B cell (primary cell): ENCODE data around the gene PPP2R5A. TPM values are rescaled to one million over a fixed set of nuclear protein-coding genes. Genes with fewer than 3 reads are reported as not detected.

Source experiments
- ATAC-seq: fragments of 200-7000 bp; cut with Tn5 transposase; one replicate; pipeline ENCODE4 v1.10.0; 2021; ENCODE audit warnings: low read depth, mild to moderate bottlenecking, moderate number of reproducible peaks, moderate library complexity
- CTCF ChIA-PET: fragments of 350-600 bp; sonication (Branson Sonifier 250); formaldehyde crosslinking; loops from one replicate; lab custom pipeline; 2021; ENCODE audit warnings: antibody characterized with exemption, inconsistent platforms; lab: Charles Lee
- POLR2A ChIA-PET: fragments of 350-600 bp; sonication (Branson Sonifier 250); formaldehyde crosslinking; loops from one replicate; lab custom pipeline; 2021; ENCODE audit warnings: antibody characterized with exemption; lab: Charles Lee
- DNase-seq: peaks from one replicate; pipeline ENCODE4 v3.0.0; 2013
- H2AFZ ChIP-seq: 2 replicates; pipeline ENCODE4 v1.6.1; 2012; ENCODE audit warnings: mild to moderate bottlenecking, low read depth, low read length; ENCODE audit not compliant: insufficient read depth, poor library complexity, severe bottlenecking
- H3K27ac ChIP-seq, 2 donors: 1 replicate in 1 of 2; 2 replicates in 1 of 2; pipeline ENCODE4 v1.5.1; 2012 to 2013; ENCODE audit warnings: low read length in 2 of 2, mild to moderate bottlenecking in 2 of 2, moderate library complexity in 1 of 2
- H3K27me3 ChIP-seq, 4 experiments: fragments of 200-600 bp in 1 of 4; sonication (generic) in 1 of 4; replicated peaks in 1 of 4; 1 replicate in 2 of 4; 2 replicates in 2 of 4; pipeline versions ENCODE4 v1.6.1 to v1.7.0; 2013 to 2016; ENCODE audit warnings: low read length in 3 of 4, mild to moderate bottlenecking in 2 of 4, mixed read lengths in 1 of 4, moderate library complexity in 1 of 4; ENCODE audit not compliant: insufficient read depth in 4 of 4, control insufficient read depth in 3 of 4; ENCODE audit errors: control extremely low read depth in 1 of 4
- H3K36me3 ChIP-seq, 2 experiments: replicated peaks in 1 of 2; 1 replicate in 1 of 2; 2 replicates in 1 of 2; pipeline versions ENCODE4 v1.6.1 to v1.7.1; 2013; ENCODE audit warnings: low read length in 1 of 2; ENCODE audit not compliant: insufficient read depth in 2 of 2, control insufficient read depth in 1 of 2; ENCODE audit errors: control extremely low read depth in 1 of 2, extremely low read depth in 1 of 2
- H3K4me1 ChIP-seq, 2 donors: fragments of 200-600 bp in 1 of 2; sonication (generic) in 1 of 2; 1 replicate in 1 of 2; 2 replicates in 1 of 2; pipeline versions ENCODE4 v1.5.1 to v1.6.1; 2013 to 2017; ENCODE audit warnings: low read length in 2 of 2; ENCODE audit not compliant: control insufficient read depth in 2 of 2, insufficient read depth in 2 of 2
- H3K4me2 ChIP-seq: replicated peaks from 2 replicates; pipeline ENCODE3; 2012; ENCODE audit warnings: mild to moderate bottlenecking, low read depth, low read length; ENCODE audit not compliant: poor library complexity, severe bottlenecking
- H3K4me3 ChIP-seq, 5 experiments: fragments of 200-600 bp in 1 of 5; sonication (generic) in 1 of 5; 1 replicate in 3 of 5; 2 replicates in 2 of 5; pipeline versions ENCODE4 v1.5.1 to v1.7.0; 2011 to 2016; ENCODE audit warnings: low read length in 4 of 5, mild to moderate bottlenecking in 4 of 5, low read depth in 2 of 5, control low read depth in 1 of 5, moderate library complexity in 1 of 5; ENCODE audit not compliant: insufficient read depth in 1 of 5; ENCODE audit errors: control extremely low read depth in 1 of 5, extremely low read depth in 1 of 5
- H3K79me2 ChIP-seq: fragments of 200-600 bp; sonication (generic); one replicate; pipeline ENCODE4 v1.6.0; 2016; ENCODE audit warnings: low read length; ENCODE audit not compliant: control insufficient read depth, insufficient read depth
- H3K9ac ChIP-seq: fragments of 200-600 bp; sonication (generic); 2 replicates; pipeline ENCODE4 v1.6.1; 2017; ENCODE audit warnings: mild to moderate bottlenecking, low read length, moderate library complexity
- H3K9me3 ChIP-seq, 3 donors: one replicate each; pipeline versions ENCODE4 v1.6.1 to v1.7.1; 2013; ENCODE audit warnings: low read length in 2 of 3; ENCODE audit not compliant: control insufficient read depth in 2 of 3, insufficient read depth in 1 of 3; ENCODE audit errors: control extremely low read depth in 1 of 3
- H4K20me1 ChIP-seq: 2 replicates; pipeline ENCODE4 v1.6.0; 2012; ENCODE audit warnings: mild to moderate bottlenecking, low read length; ENCODE audit not compliant: insufficient read depth, control insufficient read depth, poor library complexity, severe bottlenecking
- H3K27ac Mint-ChIP-seq: one replicate; pipeline ENCODE4 v1.8.0; 2021; ENCODE audit warnings: mixed read lengths
- H3K27me3 Mint-ChIP-seq: one replicate; pipeline ENCODE4 v1.8.0; 2021; ENCODE audit warnings: mixed read lengths
- H3K4me1 Mint-ChIP-seq: one replicate; pipeline ENCODE4 v1.8.0; 2021; ENCODE audit warnings: mixed read lengths
- H3K4me3 Mint-ChIP-seq: one replicate; pipeline ENCODE4 v1.8.0; 2021; ENCODE audit warnings: mixed read lengths
- H3K9me3 Mint-ChIP-seq: one replicate; pipeline ENCODE4 v1.8.0; 2022; ENCODE audit warnings: mixed read lengths; ENCODE audit not compliant: insufficient read depth
- CTCF ChIP-seq: fragments of 200-600 bp; IDR thresholded peaks from one replicate; pipeline ENCODE4 v1.8.0; 2022; ENCODE audit warnings: antibody characterized with exemption, mild to moderate bottlenecking
- EZH2 ChIP-seq: IDR thresholded peaks from 2 replicates; pipeline ENCODE4 v1.6.1; 2012; ENCODE audit warnings: borderline replicate concordance, low read depth, mild to moderate bottlenecking, moderate library complexity, low read length; ENCODE audit not compliant: insufficient read depth, poor library complexity, severe bottlenecking
- WGBS: methylation state at CpG from one replicate; pipeline ENCODE4 v1.1.5; 2013; ENCODE audit warnings: missing lambda C conversion rate; ENCODE audit not compliant: insufficient coverage; 5-methylcytosine and 5-hydroxymethylcytosine counted together
- intact Hi-C: fragments of 100-400 bp; cut with micrococcal nuclease; formaldehyde crosslinking; loops from one replicate; pipeline ENCODE4 v1.10.0; 2022
- polyA plus RNA-seq: library from polyadenylated mRNA; depleted of rRNA; stranded (reverse); fragments of >200 nt; gene quantifications from 2 replicates; pipeline ENCODE4 v1.2.3, GENCODE V29; 2012
- total RNA-seq, 2 donors: library from RNA; stranded (reverse); fragments of 120-200 nt in 1 of 2; gene quantifications; 1 replicate in 1 of 2; 2 replicates in 1 of 2; pipeline versions ENCODE4 v1.2.3 to v1.2.4, GENCODE V29; 2013 to 2022

Gene PPP2R5A
- total and polyA plus RNA-seq, 2 donors (not counting 1 experiment from before 2014, with no cell fraction given), result 22.4 to 43.4 TPM

DNA sequence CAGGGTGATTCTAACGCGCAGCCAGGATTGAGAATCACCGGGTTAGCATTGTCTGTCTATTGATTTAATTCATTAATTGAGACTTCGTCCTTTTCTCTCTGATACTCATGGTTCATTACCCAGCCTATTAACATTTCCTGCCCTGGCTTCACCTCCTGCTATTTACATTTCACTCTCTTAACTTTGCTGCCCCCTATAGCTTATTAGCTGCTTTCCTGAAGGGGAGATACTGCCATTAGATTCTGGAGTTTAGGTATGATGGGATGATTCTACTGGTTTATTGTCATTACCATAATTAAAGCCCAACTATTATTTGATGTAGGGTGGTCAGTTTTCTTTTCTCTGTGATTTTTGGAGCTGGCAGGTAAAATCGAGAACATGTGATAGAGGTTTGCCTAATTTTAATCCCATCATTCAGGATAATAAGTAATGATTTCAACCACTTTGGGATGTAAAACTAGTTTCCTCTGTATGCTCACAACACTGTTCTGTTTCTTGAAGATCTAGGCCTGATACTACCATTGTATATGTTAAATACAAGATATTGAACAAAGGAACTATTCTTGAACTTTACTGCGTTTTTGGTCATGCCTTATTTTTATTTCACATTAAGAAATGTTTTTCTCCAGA lies 6.4 kb downstream of the PPP2R5A start:
- Histone ChIP-seq H3K79me2 (peaks cover 100% of the 10 kb centered on the region), H4K20me1 (peaks cover 53% of the 10 kb centered on the region), H3K27ac (no peak overlapping the region), H3K4me2 (peak overlapping the region; percentile 52), H3K27me3 (no peaks in the 10 kb centered on the region), H3K9me3 (no peaks in the 10 kb centered on the region), H2AFZ (no peak overlapping the region), H3K4me1 (peaks cover 29 to 61% of the 10 kb centered on the region in 2 donors), H3K36me3 (no peaks in the 10 kb centered on the region), H3K4me3 (no peak overlapping the region), H3K9ac (no peak overlapping the region)
- H3K27me3 Mint-ChIP-seq, result no peaks in the 10 kb centered on the region
- H3K4me1 Mint-ChIP-seq, result peaks cover 77% of the 10 kb centered on the region
- intact Hi-C loops, result loop anchor here (1.0 to 2.0 kb wide), 4 partner anchors 165 to 611 kb away; no protein-coding TSS in a partner anchor
- ChIA-PET POLR2A (interaction anchor here (0.6 to 0.7 kb wide), 2 partner anchors 39 to 256 kb away, joined by 3 to 4 read pairs; partner anchors contain the start of genes DTL and INTS7), CTCF (interaction anchor here (0.6 to 8.5 kb wide), 18 partner anchors 9 to 614 kb away, joined by 3 to 101 read pairs (median 4); partner anchors contain the start of genes DTL and INTS7)
- ATAC-seq (peak; percentile 87), DNase-seq (peak; percentile 78)
- no peaks in the 10 kb centered on the region for H3K9me3 Mint-ChIP-seq
- peak overlapping the region; percentile 46 for H3K27ac Mint-ChIP-seq
- peak overlapping the region; percentile 21 for H3K4me3 Mint-ChIP-seq
- no peak for TF ChIP-seq EZH2
- TF ChIP-seq CTCF, result peak; percentile 82
- WGBS, result 20% methylated on average over 1 of the region's 6 CpGs
